Body of pancreas (tissue), 4 donors: ENCODE measurements around the gene ABCA13.

ENCODE experiments used
- POLR2A ChIP-seq, 3 donors: fragments of 450-650 bp; IDR thresholded peaks; one replicate each; pipeline ENCODE4 v1.6.1; 2016; ENCODE audit warnings: antibody characterized with exemption in 3 of 3, mild to moderate bottlenecking in 2 of 3
- TF ChIP-seq, protein P1 (sequence below), 7 experiments: fragments of 450-650 bp in 4 of 7; fragments of 200-600 bp in 3 of 7; sonication (generic) in 3 of 7; IDR thresholded peaks; one replicate each; pipeline ENCODE4 v1.5.1; 2016 to 2019; ENCODE audit warnings: antibody characterized with exemption in 7 of 7

DNA sequence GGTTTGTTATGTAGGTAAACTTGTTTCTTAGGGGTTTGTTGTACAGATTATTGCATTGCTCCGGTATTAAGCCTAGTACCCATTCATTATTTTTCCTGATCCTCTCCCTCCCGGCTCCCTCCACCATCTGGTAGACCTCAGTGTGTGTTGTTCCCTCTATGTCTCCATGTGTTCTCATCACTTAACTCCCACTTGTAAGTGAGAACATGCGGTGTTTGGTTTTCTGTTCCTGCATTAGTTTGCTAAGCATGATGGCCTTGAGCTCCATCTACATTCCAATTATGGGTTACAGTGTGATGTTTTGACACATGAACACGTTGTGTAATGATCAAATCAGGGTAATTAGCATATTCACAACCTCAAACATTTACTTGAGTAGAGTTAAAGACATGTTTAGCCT, 237.5 kb downstream of the ABCA13 start:
- TF ChIP-seq, protein P1, sequence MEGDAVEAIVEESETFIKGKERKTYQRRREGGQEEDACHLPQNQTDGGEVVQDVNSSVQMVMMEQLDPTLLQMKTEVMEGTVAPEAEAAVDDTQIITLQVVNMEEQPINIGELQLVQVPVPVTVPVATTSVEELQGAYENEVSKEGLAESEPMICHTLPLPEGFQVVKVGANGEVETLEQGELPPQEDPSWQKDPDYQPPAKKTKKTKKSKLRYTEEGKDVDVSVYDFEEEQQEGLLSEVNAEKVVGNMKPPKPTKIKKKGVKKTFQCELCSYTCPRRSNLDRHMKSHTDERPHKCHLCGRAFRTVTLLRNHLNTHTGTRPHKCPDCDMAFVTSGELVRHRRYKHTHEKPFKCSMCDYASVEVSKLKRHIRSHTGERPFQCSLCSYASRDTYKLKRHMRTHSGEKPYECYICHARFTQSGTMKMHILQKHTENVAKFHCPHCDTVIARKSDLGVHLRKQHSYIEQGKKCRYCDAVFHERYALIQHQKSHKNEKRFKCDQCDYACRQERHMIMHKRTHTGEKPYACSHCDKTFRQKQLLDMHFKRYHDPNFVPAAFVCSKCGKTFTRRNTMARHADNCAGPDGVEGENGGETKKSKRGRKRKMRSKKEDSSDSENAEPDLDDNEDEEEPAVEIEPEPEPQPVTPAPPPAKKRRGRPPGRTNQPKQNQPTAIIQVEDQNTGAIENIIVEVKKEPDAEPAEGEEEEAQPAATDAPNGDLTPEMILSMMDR (IDR thresholded peaks at IDR 0.05) = no peak
- TF ChIP-seq POLR2A (IDR thresholded peaks at IDR 0.05) = no peak
